ENCODE measurements around the gene ABLIM1. TPM values are rescaled to one million over a fixed set of nuclear protein-coding genes. Genes with fewer than 3 reads are reported as not detected.
A peak's percentile ranks its signal among the peaks of the same experiment; 100 is the strongest.

The ABLIM1 gene
- total RNA-seq, 4 donors from 2014 or later = 185 to 345 (median 304) TPM

GRCh38 chr10:114492351-114493037 is 165.6 kb downstream of the ABLIM1 start:
- Histone ChIP-seq H3K27ac (peak overlapping the region; percentile 52 to 72 (median 68)), H3K27me3 (no peaks in the 10 kb centered on the region), H3K4me3 (no peak overlapping the region), H3K4me1 (peaks cover 12 to 59% (median 13%) of the 10 kb centered on the region in 3 donors), H3K36me3 (peaks cover 0 to 75% (median 5%) of the 10 kb centered on the region in 3 donors), H3K9me3 (no peaks in the 10 kb centered on the region)
- TF ChIP-seq POLR2A (IDR thresholded peaks at IDR 0.05) = no peak
- no peak for TF ChIP-seq CTCF (IDR thresholded peaks at IDR 0.05)
- WGBS, 2 donors = 44 to 49% methylated on average over 4 of the region's 4 CpGs
- no peak for DNase-seq
- intact Hi-C loops (cut with DNase I) = no loop called here

GRCh38 chr10:114491933-114492332 is 166.1 kb downstream of the ABLIM1 start:
- Histone ChIP-seq H3K27me3 (no peaks in the 10 kb centered on the region), H3K4me3 (no peak overlapping the region), H3K4me1 (peaks cover 12 to 57% (median 13%) of the 10 kb centered on the region in 3 donors), H3K9me3 (no peaks in the 10 kb centered on the region), H3K27ac (peak overlapping the region; percentile 52 to 72 (median 68)), H3K36me3 (peaks cover 0 to 75% (median 5%) of the 10 kb centered on the region in 3 donors)
- DNase-seq = no peak
- 11 to 33% methylated on average over 4 of the region's 4 CpGs for WGBS, 2 donors
- TF ChIP-seq POLR2A (IDR thresholded peaks at IDR 0.05) (no peak), CTCF (IDR thresholded peaks at IDR 0.05) (no peak)
- intact Hi-C loops (cut with DNase I) = no loop called here

- H3K27ac ChIP-seq = peak overlapping the region; percentile 52 to 72 (median 68)
- H3K27me3 ChIP-seq = no peaks in the 10 kb centered on the region
- H3K4me1 ChIP-seq = peaks cover 12 to 54% (median 13%) of the 10 kb centered on the region in 3 donors
- TF ChIP-seq POLR2A (IDR thresholded peaks at IDR 0.05) = no peak
- TF ChIP-seq CTCF (IDR thresholded peaks at IDR 0.05) = no peak
- no peak overlapping the region for H3K4me3 ChIP-seq
- 27 to 44% methylated on average over 3 of the region's 3 CpGs for WGBS, 2 donors
- peaks cover 0 to 75% (median 5%) of the 10 kb centered on the region in 3 donors for H3K36me3 ChIP-seq
- intact Hi-C loops (cut with DNase I) = no loop called here
- DNase-seq = no peak
- no peaks in the 10 kb centered on the region for H3K9me3 ChIP-seq
Observed at GRCh38 chr10:114491419-114491818, 166.7 kb downstream of the ABLIM1 start.

GRCh38 chr10:114489521-114490310 is 168.4 kb downstream of the ABLIM1 start:
- peak overlapping the region in 1 of 4 donors; percentile 1 for H3K27ac ChIP-seq

More at GRCh38 chr10:114489521-114490310, 168.4 kb downstream of the ABLIM1 start:
- 77 to 78% methylated on average over 14 of the region's 14 CpGs for WGBS, 2 donors
- intact Hi-C loops (cut with DNase I) = no loop called here
- TF ChIP-seq CTCF (IDR thresholded peaks at IDR 0.05) (no peak), POLR2A (IDR thresholded peaks at IDR 0.05) (no peak)
- DNase-seq = no peak
- H3K4me3 ChIP-seq = no peak overlapping the region
- H3K9me3 ChIP-seq = no peaks in the 10 kb centered on the region
- no peaks in the 10 kb centered on the region for H3K27me3 ChIP-seq
- H3K4me1 ChIP-seq = peaks cover 12 to 54% (median 13%) of the 10 kb centered on the region in 3 donors
- peaks cover 4 to 75% (median 5%) of the 10 kb centered on the region in 3 donors for H3K36me3 ChIP-seq
